ENCODE measurements around the gene USP35. TPM values are rescaled to one million over a fixed set of nuclear protein-coding genes. Genes with fewer than 3 reads are reported as not detected.

The USP35 gene
- total RNA-seq, 2 donors from 2014 or later = 38.8 to 44.1 TPM

GRCh38 chr11:78224906-78225420, 36.2 kb downstream of the USP35 start:
- Histone ChIP-seq H3K27me3 (replicated peaks; ENCODE audit: insufficient read depth) (no peaks in the 10 kb centered on the region), H3K9me3 (no peaks in the 10 kb centered on the region), H3K36me3 (peaks cover 55% of the 10 kb centered on the region), H3K27ac (no peak overlapping the region), H3K4me3 (no peak overlapping the region), H3K4me1 (ENCODE audit: control insufficient read depth in 1 of 2, low read depth in 2 of 2) (peaks cover 0 to 6% of the 10 kb centered on the region in 2 donors)
- ATAC-seq (ENCODE audit: insufficient number of reproducible peaks, low FRiP score, low read depth) (no peak), DNase-seq (ENCODE audit: low spot score) (no peak)
- TF ChIP-seq CTCF (IDR thresholded peaks at IDR 0.05) = no peak

GRCh38 chr11:78226684-78227680, 38.3 kb downstream of the USP35 start:
- peaks cover 35% of the 10 kb centered on the region for H3K36me3 ChIP-seq
- no peak for TF ChIP-seq CTCF (IDR thresholded peaks at IDR 0.05)

GRCh38 chr11:78227921-78228320, 39.2 kb downstream of the USP35 start:
- Histone ChIP-seq H3K36me3 (peaks cover 29% of the 10 kb centered on the region), H3K9me3 (no peaks in the 10 kb centered on the region), H3K27ac (peak overlapping the region in 1 of 2 donors; percentile 14), H3K4me1 (ENCODE audit: control insufficient read depth in 1 of 2, low read depth in 2 of 2) (peaks cover 10 to 35% of the 10 kb centered on the region in 2 donors), H3K27me3 (replicated peaks; ENCODE audit: insufficient read depth) (no peaks in the 10 kb centered on the region), H3K4me3 (no peak overlapping the region)
- DNase-seq (ENCODE audit: low spot score) (no peak), ATAC-seq (ENCODE audit: insufficient number of reproducible peaks, low FRiP score, low read depth) (no peak)
- no peak for TF ChIP-seq CTCF (IDR thresholded peaks at IDR 0.05)

More at GRCh38 chr11:78226684-78227680, 38.3 kb downstream of the USP35 start:
- ATAC-seq (ENCODE audit: insufficient number of reproducible peaks, low FRiP score, low read depth) (no peak), DNase-seq (ENCODE audit: low spot score) (no peak)
- Histone ChIP-seq H3K27ac (no peak overlapping the region), H3K4me1 (ENCODE audit: control insufficient read depth in 1 of 2, low read depth in 2 of 2) (peaks cover 3 to 26% of the 10 kb centered on the region in 2 donors), H3K27me3 (replicated peaks; ENCODE audit: insufficient read depth) (no peaks in the 10 kb centered on the region), H3K4me3 (no peak overlapping the region), H3K9me3 (no peaks in the 10 kb centered on the region)

- Histone ChIP-seq H3K27me3 (replicated peaks; ENCODE audit: insufficient read depth) (no peaks in the 10 kb centered on the region), H3K27ac (peak overlapping the region in 1 of 2 donors; percentile 14), H3K36me3 (peaks cover 23% of the 10 kb centered on the region), H3K4me3 (no peak overlapping the region), H3K9me3 (no peaks in the 10 kb centered on the region), H3K4me1 (ENCODE audit: control insufficient read depth in 1 of 2, low read depth in 2 of 2) (peaks cover 10 to 41% of the 10 kb centered on the region in 2 donors)
- ATAC-seq (ENCODE audit: insufficient number of reproducible peaks, low FRiP score, low read depth) = no peak
- no peak for DNase-seq (ENCODE audit: low spot score)
- peak; percentile 52 for TF ChIP-seq CTCF (IDR thresholded peaks at IDR 0.05)
Observed at GRCh38 chr11:78228467-78228866, 39.7 kb downstream of the USP35 start.

GRCh38 chr11:78229106-78229505, 40.4 kb downstream of the USP35 start:
- Histone ChIP-seq H3K4me1 (ENCODE audit: control insufficient read depth in 1 of 2, low read depth in 2 of 2) (peaks cover 10 to 44% of the 10 kb centered on the region in 2 donors), H3K36me3 (peaks cover 18% of the 10 kb centered on the region), H3K4me3 (no peak overlapping the region), H3K9me3 (no peaks in the 10 kb centered on the region), H3K27ac (peak overlapping the region; percentile 12 to 38), H3K27me3 (replicated peaks; ENCODE audit: insufficient read depth) (no peaks in the 10 kb centered on the region)
- no peak for DNase-seq (ENCODE audit: low spot score)
- ATAC-seq (ENCODE audit: insufficient number of reproducible peaks, low FRiP score, low read depth) = no peak
- TF ChIP-seq CTCF (IDR thresholded peaks at IDR 0.05) = no peak

Data from thoracic aorta (tissue), 2 donors.